IMR-90 (cell line): Measurements from ENCODE around the gene EDA. TPM values are rescaled to one million over a fixed set of nuclear protein-coding genes. Genes with fewer than 3 reads are reported as not detected.

Source experiments
- ATAC-seq: fragments of 200-7000 bp; cut with Tn5 transposase; 2 replicates; pipeline ENCODE4 v1.9.1; 2020; ENCODE audit warnings: low read depth, mild to moderate bottlenecking, moderate library complexity
- BruUV-seq: library from RNA; stranded (reverse); fragments of 400-500 nt; replicated peaks from 2 replicates; lab custom pipeline; 2021; lab: Mats Ljungman, UMichigan
- CTCF ChIA-PET: fragments of 300-600 bp; formaldehyde crosslinking; extraction: SDS; loops from one replicate; lab custom pipeline; 2021; ENCODE audit warnings: antibody characterized with exemption; lab: Yijun Ruan, JAX
- POLR2A ChIA-PET: fragments of 300-600 bp; sonication (Branson Sonifier 250); formaldehyde crosslinking; loops from one replicate; lab custom pipeline; 2022; ENCODE audit warnings: antibody characterized with exemption; ENCODE audit not compliant: unreplicated experiment; lab: Charles Lee
- DNase-seq: peaks from one replicate; pipeline ENCODE4 v3.0.0; 2013
- H2AFZ ChIP-seq: replicated peaks from 2 replicates; pipeline ENCODE3; 2013; ENCODE audit warnings: low read length, mild to moderate bottlenecking; ENCODE audit not compliant: poor library complexity
- H2AK5ac ChIP-seq: 2 replicates; pipeline ENCODE4 v1.6.1; 2013; ENCODE audit warnings: low read depth, low read length, inconsistent platforms
- H2AK9ac ChIP-seq: replicated peaks from 2 replicates; pipeline ENCODE3; 2013; ENCODE audit warnings: mild to moderate bottlenecking, low read depth, low read length, moderate library complexity; ENCODE audit not compliant: poor library complexity
- H2BK120ac ChIP-seq: 2 replicates; pipeline ENCODE4 v1.6.1; 2013; ENCODE audit warnings: low read depth, low read length, inconsistent platforms
- H2BK15ac ChIP-seq: 3 replicates; pipeline ENCODE4 v1.6.1; 2013; ENCODE audit warnings: low read depth, low read length, inconsistent platforms
- H2BK20ac ChIP-seq: 2 replicates; pipeline ENCODE4 v1.6.1; 2013; ENCODE audit warnings: low read depth, mild to moderate bottlenecking, inconsistent platforms, low read length, moderate library complexity
- H2BK5ac ChIP-seq: 2 replicates; pipeline ENCODE4 v1.6.1; 2013; ENCODE audit warnings: mild to moderate bottlenecking, low read depth, low read length, inconsistent platforms; ENCODE audit not compliant: poor library complexity, severe bottlenecking
- H3K14ac ChIP-seq: replicated peaks from 2 replicates; pipeline ENCODE4 v1.6.1; 2013; ENCODE audit warnings: low read depth, low read length, inconsistent platforms
- H3K18ac ChIP-seq: 2 replicates; pipeline ENCODE4 v1.6.1; 2013; ENCODE audit warnings: low read depth, low read length, control low read depth
- H3K23ac ChIP-seq: 2 replicates; pipeline ENCODE4 v1.6.1; 2013; ENCODE audit warnings: low read depth, low read length, inconsistent platforms
- H3K27ac ChIP-seq: 2 replicates; pipeline ENCODE4 v1.5.1; 2013; ENCODE audit warnings: mild to moderate bottlenecking, control low read depth, low read length; ENCODE audit not compliant: insufficient read depth
- H3K27me3 ChIP-seq: 2 replicates; pipeline ENCODE4 v1.6.1; 2013; ENCODE audit warnings: low read length; ENCODE audit not compliant: control insufficient read depth, insufficient read depth
- H3K36me3 ChIP-seq: 2 replicates; pipeline ENCODE4 v1.6.1; 2013; ENCODE audit warnings: low read length, mixed read lengths; ENCODE audit not compliant: control insufficient read depth, insufficient read depth
- H3K4ac ChIP-seq: 2 replicates; pipeline ENCODE4 v1.6.1; 2013; ENCODE audit warnings: low read depth, low read length, inconsistent platforms
- H3K4me1 ChIP-seq: 2 replicates; pipeline ENCODE4 v1.6.1; 2013; ENCODE audit warnings: low read length, mixed read lengths; ENCODE audit not compliant: control insufficient read depth, insufficient read depth
- H3K4me2 ChIP-seq: 2 replicates; pipeline ENCODE4 v1.6.1; 2013; ENCODE audit warnings: low read depth, mild to moderate bottlenecking, control low read depth, low read length, moderate library complexity
- H3K4me3 ChIP-seq: 2 replicates; pipeline ENCODE4 v1.5.1; 2013; ENCODE audit warnings: low read depth, mild to moderate bottlenecking, control low read depth, low read length, moderate library complexity; ENCODE audit not compliant: insufficient read depth
- H3K56ac ChIP-seq: 2 replicates; pipeline ENCODE4 v1.6.1; 2013; ENCODE audit warnings: low read length, inconsistent platforms; ENCODE audit not compliant: insufficient read depth; ENCODE audit errors: extremely low read depth
- H3K79me1 ChIP-seq, 2 experiments: 2 replicates each; pipeline ENCODE4 v1.6.1; 2013; ENCODE audit warnings: low read length in 2 of 2, inconsistent platforms in 1 of 2, low read depth in 1 of 2
- H3K9ac ChIP-seq: 2 replicates; pipeline ENCODE4 v1.6.1; 2013; ENCODE audit warnings: low read depth, low read length, control low read depth
- H3K9me1 ChIP-seq: 2 replicates; pipeline ENCODE4 v1.6.1; 2013; ENCODE audit warnings: low read length, inconsistent platforms; ENCODE audit not compliant: insufficient read depth
- H3K9me3 ChIP-seq: 2 replicates; pipeline ENCODE4 v1.6.1; 2013; ENCODE audit warnings: low read length; ENCODE audit not compliant: control insufficient read depth, insufficient read depth
- H4K20me1 ChIP-seq: 2 replicates; pipeline ENCODE4 v1.6.1; 2013; ENCODE audit warnings: low read length, inconsistent platforms; ENCODE audit not compliant: insufficient read depth
- H4K5ac ChIP-seq: 2 replicates; pipeline ENCODE4 v1.6.1; 2013; ENCODE audit warnings: mild to moderate bottlenecking, low read depth, low read length, control low read depth
- H4K8ac ChIP-seq, 2 experiments: 2 replicates each; pipeline ENCODE4 v1.6.1; 2013; ENCODE audit warnings: low read depth in 2 of 2, low read length in 2 of 2, control low read depth in 1 of 2, inconsistent platforms in 1 of 2
- H4K91ac ChIP-seq: 2 replicates; pipeline ENCODE4 v1.6.1; 2013; ENCODE audit warnings: low read depth, low read length, inconsistent platforms; ENCODE audit not compliant: insufficient read depth
- BHLHE40 ChIP-seq: fragments of 150-350 bp; IDR thresholded peaks from 2 replicates; pipeline ENCODE4 v1.6.1; 2016; ENCODE audit warnings: mild to moderate bottlenecking, low read depth, low read length
- CEBPB ChIP-seq: IDR thresholded peaks from 2 replicates; pipeline ENCODE4 v1.6.1; 2012; ENCODE audit warnings: low read depth, low read length, improper control_type of control experiment
- CHD1 ChIP-seq: IDR thresholded peaks from 2 replicates; pipeline ENCODE4 v1.6.1; 2012; ENCODE audit warnings: low read depth, low read length, improper control_type of control experiment
- FOS ChIP-seq: fragments of 150-350 bp; IDR thresholded peaks from 2 replicates; pipeline ENCODE4 v1.6.1; 2016; ENCODE audit warnings: low read depth, low read length
- MAZ ChIP-seq: IDR thresholded peaks from 2 replicates; pipeline ENCODE4 v1.6.1; 2012; ENCODE audit warnings: low read depth, mild to moderate bottlenecking, low read length, improper control_type of control experiment, moderate library complexity, borderline replicate concordance
- MXI1 ChIP-seq: IDR thresholded peaks from 2 replicates; pipeline ENCODE4 v1.6.1; 2012; ENCODE audit warnings: low read depth, mild to moderate bottlenecking, low read length, moderate library complexity, borderline replicate concordance
- NFE2L2 ChIP-seq: fragments of 150-350 bp; IDR thresholded peaks from 2 replicates; pipeline ENCODE4 v1.6.1; 2016; ENCODE audit warnings: low read depth, mild to moderate bottlenecking, low read length
- RAD21 ChIP-seq: IDR thresholded peaks from 2 replicates; pipeline ENCODE4 v1.6.1; 2012; ENCODE audit warnings: low read length, improper control_type of control experiment
- RCOR1 ChIP-seq: IDR thresholded peaks from 2 replicates; pipeline ENCODE4 v1.6.1; 2012; ENCODE audit warnings: mild to moderate bottlenecking, low read length, improper control_type of control experiment; ENCODE audit not compliant: insufficient replicate concordance
- SMC3 ChIP-seq: fragments of 150-350 bp; IDR thresholded peaks from 2 replicates; pipeline ENCODE4 v1.6.1; 2016; ENCODE audit warnings: low read depth, mild to moderate bottlenecking, antibody characterized with exemption, low read length, moderate library complexity
- WGBS, 2 experiments: methylation state at CpG; one replicate each; pipeline versions ENCODE4 v1.1.5 to v1.1.7; 2013; ENCODE audit warnings: missing lambda C conversion rate in 2 of 2; ENCODE audit not compliant: insufficient read length in 1 of 2; ENCODE audit errors: extremely low coverage in 2 of 2; 5-methylcytosine and 5-hydroxymethylcytosine counted together
- dilution Hi-C: fragments of 300-500 bp; cut with HindIII; formaldehyde crosslinking; loops from one replicate; pipeline ENCODE4 v1.14.3; 2018; ENCODE audit warnings: low sequenced_read_pairs; ENCODE audit not compliant: unreplicated experiment
- in situ Hi-C: fragments of 300-500 bp; cut with MboI; formaldehyde crosslinking; loops from 3 replicates; pipeline ENCODE4 v1.14.3; 2019; ENCODE audit warnings: low sequenced_read_pairs, inconsistent platforms, mixed read lengths
- intact Hi-C: fragments of 100-400 bp; cut with micrococcal nuclease; formaldehyde crosslinking; loops from 2 replicates; pipeline ENCODE4 v1.10.0; 2022
- polyA plus RNA-seq, 3 experiments: library from polyadenylated mRNA; depleted of rRNA; stranded (reverse); fragments of >200 nt; gene quantifications; 2 replicates each; pipeline ENCODE4 v1.2.3, GENCODE V29; 2012; ENCODE audit warnings: low replicate concordance in 1 of 3
- total RNA-seq: library from RNA; depleted of rRNA; stranded (reverse); fragments of >200 nt; gene quantifications from 2 replicates; pipeline ENCODE4 v1.2.3, GENCODE V29; 2012
- TF ChIP-seq, protein P1 (sequence below): fragments of 150-350 bp; IDR thresholded peaks from 2 replicates; pipeline ENCODE4 v1.6.1; 2016; ENCODE audit warnings: low read depth, mild to moderate bottlenecking, low read length, moderate library complexity, borderline replicate concordance
- TF ChIP-seq, protein P2 (sequence below): conservative IDR thresholded peaks from 2 replicates; pipeline ENCODE4 v1.5.1; 2012; ENCODE audit warnings: mild to moderate bottlenecking, low read depth, low read length, improper control_type of control experiment

The EDA gene
- total and polyA plus RNA-seq, 2 of the 4 experiments (the other 2 are of a cell fraction): under 0.01 TPM; not detected in 1

DNA sequence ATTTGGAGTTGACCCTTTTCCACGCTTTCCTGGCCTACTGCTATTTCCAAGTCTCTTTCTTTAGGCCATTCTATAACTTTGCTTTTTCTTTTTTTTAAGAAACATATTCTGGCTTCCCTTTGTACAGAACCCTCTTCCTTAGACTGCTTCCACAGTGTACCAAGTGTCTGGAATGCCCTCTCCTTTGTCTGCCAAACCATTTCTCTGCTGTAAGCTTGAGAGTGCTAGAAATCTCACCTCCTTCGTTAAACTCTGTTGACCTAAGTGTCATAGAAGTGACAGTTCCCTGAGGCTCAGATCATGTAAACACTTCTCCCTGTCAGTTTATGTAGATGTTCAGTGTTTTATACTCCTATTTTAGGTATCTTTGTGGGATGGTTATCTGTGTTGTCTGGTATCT is 108.4 kb downstream of the EDA start:
- no peak overlapping the region for H2AK5ac ChIP-seq
- no peak overlapping the region for H3K23ac ChIP-seq
- no peaks in the 10 kb centered on the region for H3K36me3 ChIP-seq
- no peak overlapping the region for H2AK9ac ChIP-seq
- no peak overlapping the region for H4K8ac ChIP-seq
- dilution Hi-C loops: no loop called here
- H3K4me2 ChIP-seq: no peak overlapping the region
- no peaks in the 10 kb centered on the region for H4K20me1 ChIP-seq
- no peaks in the 10 kb centered on the region for H3K9me1 ChIP-seq
- H3K4me3 ChIP-seq: no peak overlapping the region
- BruUV-seq: no TSS peak
- no peak overlapping the region for H4K91ac ChIP-seq
- H3K27ac ChIP-seq: no peak overlapping the region
- no peak overlapping the region for H4K5ac ChIP-seq
- DNase-seq (no peak), ATAC-seq (no peak)
- intact Hi-C loops: no loop called here
- no peak overlapping the region for H2AFZ ChIP-seq
- H3K79me1 ChIP-seq: no peaks in the 10 kb centered on the region
- no peak overlapping the region for H2BK120ac ChIP-seq
- no peaks in the 10 kb centered on the region for H3K27me3 ChIP-seq
- H3K9ac ChIP-seq: no peak overlapping the region
- 20% methylated on average over 1 of the region's 2 CpGs; no CpG with 5 or more reads in 1 of the 2 experiments for WGBS, 2 experiments
- in situ Hi-C loops: no loop called here
- no peaks in the 10 kb centered on the region for H3K4me1 ChIP-seq
- H3K14ac ChIP-seq: no peak overlapping the region
- no peak overlapping the region for H2BK5ac ChIP-seq
- H2BK20ac ChIP-seq: no peak overlapping the region
- no peak overlapping the region for H3K18ac ChIP-seq
- H3K9me3 ChIP-seq: no peaks in the 10 kb centered on the region
- TF ChIP-seq CEBPB: no peak
- TF ChIP-seq MAZ: no peak
- TF ChIP-seq MXI1: no peak
- TF ChIP-seq NFE2L2: no peak
- TF ChIP-seq, protein P1, sequence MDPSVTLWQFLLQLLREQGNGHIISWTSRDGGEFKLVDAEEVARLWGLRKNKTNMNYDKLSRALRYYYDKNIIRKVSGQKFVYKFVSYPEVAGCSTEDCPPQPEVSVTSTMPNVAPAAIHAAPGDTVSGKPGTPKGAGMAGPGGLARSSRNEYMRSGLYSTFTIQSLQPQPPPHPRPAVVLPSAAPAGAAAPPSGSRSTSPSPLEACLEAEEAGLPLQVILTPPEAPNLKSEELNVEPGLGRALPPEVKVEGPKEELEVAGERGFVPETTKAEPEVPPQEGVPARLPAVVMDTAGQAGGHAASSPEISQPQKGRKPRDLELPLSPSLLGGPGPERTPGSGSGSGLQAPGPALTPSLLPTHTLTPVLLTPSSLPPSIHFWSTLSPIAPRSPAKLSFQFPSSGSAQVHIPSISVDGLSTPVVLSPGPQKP: no peak
- no peak for TF ChIP-seq SMC3
- no peak for TF ChIP-seq FOS
- no peak for TF ChIP-seq BHLHE40
- TF ChIP-seq RAD21: no peak
- TF ChIP-seq CHD1: no peak
- TF ChIP-seq RCOR1: no peak
- TF ChIP-seq, protein P2, sequence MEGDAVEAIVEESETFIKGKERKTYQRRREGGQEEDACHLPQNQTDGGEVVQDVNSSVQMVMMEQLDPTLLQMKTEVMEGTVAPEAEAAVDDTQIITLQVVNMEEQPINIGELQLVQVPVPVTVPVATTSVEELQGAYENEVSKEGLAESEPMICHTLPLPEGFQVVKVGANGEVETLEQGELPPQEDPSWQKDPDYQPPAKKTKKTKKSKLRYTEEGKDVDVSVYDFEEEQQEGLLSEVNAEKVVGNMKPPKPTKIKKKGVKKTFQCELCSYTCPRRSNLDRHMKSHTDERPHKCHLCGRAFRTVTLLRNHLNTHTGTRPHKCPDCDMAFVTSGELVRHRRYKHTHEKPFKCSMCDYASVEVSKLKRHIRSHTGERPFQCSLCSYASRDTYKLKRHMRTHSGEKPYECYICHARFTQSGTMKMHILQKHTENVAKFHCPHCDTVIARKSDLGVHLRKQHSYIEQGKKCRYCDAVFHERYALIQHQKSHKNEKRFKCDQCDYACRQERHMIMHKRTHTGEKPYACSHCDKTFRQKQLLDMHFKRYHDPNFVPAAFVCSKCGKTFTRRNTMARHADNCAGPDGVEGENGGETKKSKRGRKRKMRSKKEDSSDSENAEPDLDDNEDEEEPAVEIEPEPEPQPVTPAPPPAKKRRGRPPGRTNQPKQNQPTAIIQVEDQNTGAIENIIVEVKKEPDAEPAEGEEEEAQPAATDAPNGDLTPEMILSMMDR: no peak
- ChIA-PET CTCF (no interaction called here), POLR2A (no interaction called here)
- no peak overlapping the region for H3K4ac ChIP-seq
- no peak overlapping the region for H3K56ac ChIP-seq
- H2BK15ac ChIP-seq: no peak overlapping the region
